Measurements from ENCODE around the gene ST3GAL3.
A peak's percentile ranks its signal among the peaks of the same experiment; 100 is the strongest.

ST3GAL3 gene

DNA sequence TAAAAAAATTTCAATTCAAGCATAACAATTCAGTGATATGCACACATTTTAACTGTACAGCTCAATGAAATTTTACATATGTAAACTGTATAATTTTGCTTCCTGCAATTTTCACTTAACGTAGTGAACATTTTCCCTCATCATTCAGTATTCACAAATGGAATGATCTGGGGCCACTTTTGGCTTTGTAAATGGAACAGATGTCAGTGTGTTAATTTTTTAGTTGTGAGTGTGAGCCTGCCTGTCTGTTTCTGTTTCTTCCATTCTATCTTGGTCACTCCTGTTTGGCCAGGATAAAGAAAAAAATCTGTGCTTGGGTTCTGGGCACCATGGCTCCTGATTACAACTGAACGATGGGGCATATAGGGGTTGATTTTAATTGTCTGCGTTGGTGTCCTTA, 20.5 kb upstream of the ST3GAL3 start:
- Histone ChIP-seq H2BK5ac (ENCODE audit: low read depth, low read length, poor library complexity) (no peak overlapping the region), H2BK120ac (ENCODE audit: insufficient read depth, low read length, poor library complexity) (no peak overlapping the region), H3K79me1 (ENCODE audit: low read length) (no peaks in the 10 kb centered on the region), H3K23ac (ENCODE audit: low read length) (no peak overlapping the region), H3K14ac (ENCODE audit: low read length) (no peak overlapping the region), H2AK5ac (ENCODE audit: low read length) (no peak overlapping the region), H3K9me3 (ENCODE audit: insufficient read depth, low read depth, low read length) (peaks cover 4% of the 10 kb centered on the region), H4K8ac (ENCODE audit: low read depth, low read length) (no peak overlapping the region), H3K27ac (ENCODE audit: low read depth, low read length) (no peak overlapping the region), H4K91ac (ENCODE audit: low read depth, low read length) (no peak overlapping the region), H3K4me3 (ENCODE audit: low read depth, low read length) (no peak overlapping the region), H3K79me2 (ENCODE audit: control insufficient read depth, insufficient read depth, low read length, poor library complexity) (no peaks in the 10 kb centered on the region), H2BK12ac (ENCODE audit: low read length) (no peak overlapping the region), H4K12ac (ENCODE audit: low read depth, low read length) (no peak overlapping the region), H3K4me2 (ENCODE audit: low read length) (no peak overlapping the region), H3K36me3 (ENCODE audit: control insufficient read depth in 1 of 2, insufficient read depth in 2 of 2, low read length in 2 of 2) (peaks cover 60 to 83% of the 10 kb centered on the region in 2 experiments), H3K4me1 (ENCODE audit: control insufficient read depth in 1 of 2, insufficient read depth in 2 of 2, low read length in 2 of 2) (no peaks in the 10 kb centered on the region), H3K9ac (ENCODE audit: low read length) (no peak overlapping the region), H2AFZ (ENCODE audit: insufficient read depth, low read length, poor library complexity) (no peak overlapping the region), H3K27me3 (ENCODE audit: insufficient read depth, low read length) (no peaks in the 10 kb centered on the region), H3K4ac (ENCODE audit: low read depth, low read length) (no peak overlapping the region), H3K18ac (ENCODE audit: low read length) (no peak overlapping the region)
- WGBS (ENCODE audit: extremely low coverage, insufficient coverage, insufficient read length), result no CpG with 5 or more reads among the region's 3 CpGs
- no peak for DNase-seq

DNA sequence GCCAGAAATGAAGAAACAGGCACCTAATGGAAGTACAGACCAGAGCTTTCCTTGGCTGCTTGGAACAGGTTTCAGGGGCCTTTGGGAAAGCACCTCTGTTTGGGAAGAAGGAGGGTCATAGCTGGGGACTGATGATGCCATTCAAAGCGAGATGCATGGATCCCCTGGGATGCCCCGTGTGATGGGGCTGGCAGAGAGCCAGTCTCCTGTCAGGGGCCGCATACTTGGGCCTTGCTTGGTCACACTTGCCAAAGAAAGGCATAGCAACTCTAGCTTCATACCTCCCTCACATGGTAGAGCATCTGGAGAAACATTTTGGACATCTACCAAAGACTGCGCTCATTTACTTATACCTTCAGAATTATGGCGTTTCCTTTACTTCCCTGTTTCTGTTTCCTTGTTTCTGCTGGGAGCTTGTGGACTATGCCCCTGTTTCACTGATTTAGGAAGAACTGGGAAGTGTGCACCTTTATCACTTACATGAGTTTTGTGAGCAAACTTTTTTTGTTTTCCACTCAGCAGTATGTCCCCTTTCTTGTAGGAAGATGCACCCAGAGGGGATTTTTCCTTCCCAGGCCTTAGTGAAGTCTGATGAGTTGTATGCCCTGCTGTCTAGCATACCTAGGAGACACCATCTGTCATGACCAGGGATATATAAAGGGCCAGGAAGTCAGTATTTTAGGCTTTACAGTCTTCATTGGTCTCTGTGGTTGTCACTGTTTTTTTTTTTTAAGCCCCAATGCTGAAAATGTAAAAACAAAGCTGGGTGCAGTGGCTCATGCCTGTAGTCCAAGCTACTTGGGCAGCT, 19.8 kb upstream of the ST3GAL3 start:
- Histone ChIP-seq H3K4me2 (ENCODE audit: low read length) (no peak overlapping the region), H3K23ac (ENCODE audit: low read length) (no peak overlapping the region), H3K27me3 (ENCODE audit: insufficient read depth, low read length) (no peaks in the 10 kb centered on the region), H3K4me1 (ENCODE audit: control insufficient read depth in 1 of 2, insufficient read depth in 2 of 2, low read length in 2 of 2) (no peaks in the 10 kb centered on the region), H4K91ac (ENCODE audit: low read depth, low read length) (no peak overlapping the region), H2BK12ac (ENCODE audit: low read length) (no peak overlapping the region), H3K9ac (ENCODE audit: low read length) (no peak overlapping the region), H3K9me3 (ENCODE audit: insufficient read depth, low read depth, low read length) (peaks cover 4% of the 10 kb centered on the region), H2BK5ac (ENCODE audit: low read depth, low read length, poor library complexity) (no peak overlapping the region), H3K4me3 (ENCODE audit: low read depth, low read length) (no peak overlapping the region), H3K79me1 (ENCODE audit: low read length) (no peaks in the 10 kb centered on the region), H3K18ac (ENCODE audit: low read length) (no peak overlapping the region), H3K27ac (ENCODE audit: low read depth, low read length) (no peak overlapping the region), H4K8ac (ENCODE audit: low read depth, low read length) (no peak overlapping the region), H2BK120ac (ENCODE audit: insufficient read depth, low read length, poor library complexity) (no peak overlapping the region), H3K36me3 (ENCODE audit: control insufficient read depth in 1 of 2, insufficient read depth in 2 of 2, low read length in 2 of 2) (peaks cover 66 to 83% of the 10 kb centered on the region in 2 experiments), H3K79me2 (ENCODE audit: control insufficient read depth, insufficient read depth, low read length, poor library complexity) (no peaks in the 10 kb centered on the region), H3K14ac (ENCODE audit: low read length) (no peak overlapping the region), H2AK5ac (ENCODE audit: low read length) (no peak overlapping the region), H3K4ac (ENCODE audit: low read depth, low read length) (no peak overlapping the region), H4K12ac (ENCODE audit: low read depth, low read length) (no peak overlapping the region), H2AFZ (ENCODE audit: insufficient read depth, low read length, poor library complexity) (no peak overlapping the region)
- DNase-seq, result no peak
- no CpG with 5 or more reads among the region's 5 CpGs for WGBS (ENCODE audit: extremely low coverage, insufficient coverage, insufficient read length)

DNA sequence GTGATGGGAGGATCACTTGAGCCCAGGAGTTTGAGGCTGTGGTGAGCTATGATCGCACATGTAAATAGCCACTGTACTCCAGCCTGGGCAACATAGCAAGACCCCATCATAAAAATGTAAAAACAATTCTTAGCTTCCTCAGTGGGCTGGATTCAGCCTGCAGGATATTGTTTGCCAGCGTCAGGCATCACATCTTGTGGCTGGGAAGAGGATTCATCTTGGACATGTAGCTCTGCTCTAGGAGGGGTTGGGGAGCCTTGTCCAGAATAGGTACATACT, 19.3 kb upstream of the ST3GAL3 start:
- Histone ChIP-seq H3K79me1 (ENCODE audit: low read length) (no peaks in the 10 kb centered on the region), H2AFZ (ENCODE audit: insufficient read depth, low read length, poor library complexity) (no peak overlapping the region), H3K4me3 (ENCODE audit: low read depth, low read length) (no peak overlapping the region), H3K9ac (ENCODE audit: low read length) (no peak overlapping the region), H3K4me2 (ENCODE audit: low read length) (no peak overlapping the region), H3K36me3 (ENCODE audit: control insufficient read depth in 1 of 2, insufficient read depth in 2 of 2, low read length in 2 of 2) (peaks cover 69 to 84% of the 10 kb centered on the region in 2 experiments), H3K4me1 (ENCODE audit: control insufficient read depth in 1 of 2, insufficient read depth in 2 of 2, low read length in 2 of 2) (no peaks in the 10 kb centered on the region), H3K14ac (ENCODE audit: low read length) (no peak overlapping the region), H3K18ac (ENCODE audit: low read length) (no peak overlapping the region), H2BK12ac (ENCODE audit: low read length) (no peak overlapping the region), H3K79me2 (ENCODE audit: control insufficient read depth, insufficient read depth, low read length, poor library complexity) (no peaks in the 10 kb centered on the region), H3K9me3 (ENCODE audit: insufficient read depth, low read depth, low read length) (peaks cover 4% of the 10 kb centered on the region), H4K91ac (ENCODE audit: low read depth, low read length) (no peak overlapping the region), H4K8ac (ENCODE audit: low read depth, low read length) (no peak overlapping the region), H3K27me3 (ENCODE audit: insufficient read depth, low read length) (no peaks in the 10 kb centered on the region), H3K23ac (ENCODE audit: low read length) (no peak overlapping the region), H3K27ac (ENCODE audit: low read depth, low read length) (no peak overlapping the region), H2BK5ac (ENCODE audit: low read depth, low read length, poor library complexity) (no peak overlapping the region), H2BK120ac (ENCODE audit: insufficient read depth, low read length, poor library complexity) (no peak overlapping the region), H3K4ac (ENCODE audit: low read depth, low read length) (no peak overlapping the region), H4K12ac (ENCODE audit: low read depth, low read length) (no peak overlapping the region), H2AK5ac (ENCODE audit: low read length) (no peak overlapping the region)
- no CpG with 5 or more reads among the region's 2 CpGs for WGBS (ENCODE audit: extremely low coverage, insufficient coverage, insufficient read length)
- DNase-seq, result no peak

DNA sequence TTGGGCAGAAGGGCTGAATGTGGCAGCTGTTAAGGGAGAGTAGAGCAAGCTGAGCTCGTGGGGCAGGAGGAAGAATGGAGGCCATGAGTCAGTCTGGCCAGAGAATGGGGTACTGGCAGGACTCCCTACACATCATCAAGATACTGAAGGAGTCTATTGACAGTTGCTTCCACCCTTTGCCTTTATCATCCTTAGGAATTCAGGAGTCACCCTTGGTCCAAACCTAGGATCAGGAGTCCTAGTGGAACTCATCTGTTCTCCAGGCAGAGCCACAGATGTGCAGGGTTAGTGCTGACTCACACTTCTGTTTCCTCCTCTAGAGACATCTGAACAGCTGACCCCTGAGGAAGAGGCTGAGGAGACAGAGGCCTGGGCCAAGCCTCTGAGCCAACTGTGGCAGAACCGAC, 18.7 kb upstream of the ST3GAL3 start:
- WGBS (ENCODE audit: extremely low coverage, insufficient coverage, insufficient read length), result no CpG with 5 or more reads among the region's 2 CpGs
- Histone ChIP-seq H4K91ac (ENCODE audit: low read depth, low read length) (no peak overlapping the region), H4K12ac (ENCODE audit: low read depth, low read length) (no peak overlapping the region), H2BK120ac (ENCODE audit: insufficient read depth, low read length, poor library complexity) (no peak overlapping the region), H3K4me1 (ENCODE audit: control insufficient read depth in 1 of 2, insufficient read depth in 2 of 2, low read length in 2 of 2) (no peaks in the 10 kb centered on the region), H3K23ac (ENCODE audit: low read length) (no peak overlapping the region), H3K14ac (ENCODE audit: low read length) (no peak overlapping the region), H3K27ac (ENCODE audit: low read depth, low read length) (no peak overlapping the region), H3K18ac (ENCODE audit: low read length) (no peak overlapping the region), H3K79me2 (ENCODE audit: control insufficient read depth, insufficient read depth, low read length, poor library complexity) (no peaks in the 10 kb centered on the region), H2AK5ac (ENCODE audit: low read length) (no peak overlapping the region), H4K8ac (ENCODE audit: low read depth, low read length) (no peak overlapping the region), H2BK12ac (ENCODE audit: low read length) (no peak overlapping the region), H3K4ac (ENCODE audit: low read depth, low read length) (no peak overlapping the region), H3K4me3 (ENCODE audit: low read depth, low read length) (no peak overlapping the region), H3K27me3 (ENCODE audit: insufficient read depth, low read length) (no peaks in the 10 kb centered on the region), H3K9me3 (ENCODE audit: insufficient read depth, low read depth, low read length) (peaks cover 4% of the 10 kb centered on the region), H3K36me3 (ENCODE audit: control insufficient read depth in 1 of 2, insufficient read depth in 2 of 2, low read length in 2 of 2) (peaks cover 69 to 85% of the 10 kb centered on the region in 2 experiments), H3K4me2 (ENCODE audit: low read length) (no peak overlapping the region), H2AFZ (ENCODE audit: insufficient read depth, low read length, poor library complexity) (no peak overlapping the region), H3K79me1 (ENCODE audit: low read length) (no peaks in the 10 kb centered on the region), H3K9ac (ENCODE audit: low read length) (peak overlapping the region; percentile 25), H2BK5ac (ENCODE audit: low read depth, low read length, poor library complexity) (no peak overlapping the region)
- DNase-seq, result no peak

Data from trophoblast cell (in vitro differentiated cells and primary cell).